Renal cortex interstitium (tissue), 15 donors: Measurements from ENCODE around the gene PRR29. TPM values are rescaled to one million over a fixed set of nuclear protein-coding genes. Genes with fewer than 3 reads are reported as not detected.

Source experiments
- DNase-seq, 11 donors: peaks; one replicate each; pipeline ENCODE4 v3.0.0-alpha.2; 2013; ENCODE audit warnings: low read depth in 9 of 11, low spot score in 4 of 11; ENCODE audit errors: extremely low read depth in 1 of 11
- long read RNA-seq, 16 experiments: transcript quantifications; one replicate each; lab custom pipeline, GENCODE V29; 2026
- polyA plus RNA-seq, 3 donors: library from polyadenylated mRNA; unstranded; fragments of 120-200 nt; gene quantifications; one replicate each; pipeline ENCODE4 v1.2.1, GENCODE V29; 2013; ENCODE audit not compliant: insufficient read length in 3 of 3

Gene PRR29
- 1 to 10 TPM; 2.7 to 4.1 (median 3.9) TPM for polyA plus RNA-seq
- long read RNA-seq, donor 1, partial matches to known transcripts, result 0 of 2 reads
- long read RNA-seq, donor 1, other reads (novel, unspliced or antisense), result 0 of 2 reads
- long read RNA-seq, donor 2, partial matches to known transcripts, result 0 of 12 reads
- long read RNA-seq, donor 2, other reads (novel, unspliced or antisense), result 11 of 12 reads
- long read RNA-seq, donor 3, partial matches to known transcripts, result 0 of 4 reads
- long read RNA-seq, donor 3, other reads (novel, unspliced or antisense), result 0 of 4 reads
- long read RNA-seq, donor 4, partial matches to known transcripts, result 7 of 31 reads
- long read RNA-seq, donor 4, other reads (novel, unspliced or antisense), result 23 of 31 reads
- long read RNA-seq, donor 5, result 0 reads
- long read RNA-seq, donor 6, partial matches to known transcripts, result 0 of 2 reads
- long read RNA-seq, donor 6, other reads (novel, unspliced or antisense), result 0 of 2 reads
- long read RNA-seq, donor 7, partial matches to known transcripts, result 12 of 42 reads
- long read RNA-seq, donor 7, other reads (novel, unspliced or antisense), result 27 of 42 reads
- long read RNA-seq, donor 8, result 0 reads
- long read RNA-seq, donor 9, partial matches to known transcripts, result 0 of 4 reads
- long read RNA-seq, donor 9, other reads (novel, unspliced or antisense), result 0 of 4 reads
- long read RNA-seq, donor 10, transcript PRR29-206 (1 exons, 1,637 nt), result major isoform, 8 of 8 reads
- long read RNA-seq, donor 10, partial matches to known transcripts, result 0 of 8 reads
- long read RNA-seq, donor 10, other reads (novel, unspliced or antisense), result 0 of 8 reads
- long read RNA-seq, donor 11, partial matches to known transcripts, result 0 of 2 reads
- long read RNA-seq, donor 11, other reads (novel, unspliced or antisense), result 0 of 2 reads
- long read RNA-seq, donor 12, partial matches to known transcripts, result 0 of 3 reads
- long read RNA-seq, donor 12, other reads (novel, unspliced or antisense), result 0 of 3 reads
- long read RNA-seq, donor 13, result 0 reads
- long read RNA-seq, donor 14, partial matches to known transcripts, result 0 of 2 reads
- long read RNA-seq, donor 14, other reads (novel, unspliced or antisense), result 0 of 2 reads
- long read RNA-seq, donor 15, partial matches to known transcripts, result 0 of 9 reads
- long read RNA-seq, donor 15, other reads (novel, unspliced or antisense), result 8 of 9 reads
- long read RNA-seq, donor 16, transcript PRR29-206 (1 exons, 1,637 nt), result major isoform, 10 of 10 reads
- long read RNA-seq, donor 16, partial matches to known transcripts, result 0 of 10 reads
- long read RNA-seq, donor 16, other reads (novel, unspliced or antisense), result 0 of 10 reads

GRCh38 chr17:63998050-63998720 lies at the start of gene PRR29:
PRR29 (plus strand) TSS chr17:63998351; CDS start chr17:63998365, 14 bp downstream.
- peak in 10 of 11 donors; percentile 47 to 82 (median 72) for DNase-seq

DNA sequence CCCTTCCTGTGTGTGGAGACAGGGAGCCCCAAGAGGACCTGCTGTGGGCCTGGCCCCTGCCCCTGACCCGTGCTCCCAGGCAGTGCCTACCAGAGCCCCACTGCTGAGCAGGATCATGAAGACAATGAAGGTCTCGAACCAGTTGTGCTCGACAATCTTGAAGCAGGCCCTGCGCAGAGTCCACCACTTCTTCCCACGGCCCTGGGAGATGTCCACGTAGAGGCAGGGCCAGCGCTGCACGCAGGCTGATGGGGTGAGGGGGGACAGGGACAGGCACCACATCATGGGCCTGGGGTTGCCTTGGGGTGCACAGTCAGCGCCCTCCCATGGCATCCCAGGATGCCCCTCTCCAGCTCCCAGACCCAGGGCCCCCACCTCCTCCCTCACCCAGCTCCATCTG lies 49.6 kb upstream of the PRR29 start:
- DNase-seq, result no peak

DNA sequence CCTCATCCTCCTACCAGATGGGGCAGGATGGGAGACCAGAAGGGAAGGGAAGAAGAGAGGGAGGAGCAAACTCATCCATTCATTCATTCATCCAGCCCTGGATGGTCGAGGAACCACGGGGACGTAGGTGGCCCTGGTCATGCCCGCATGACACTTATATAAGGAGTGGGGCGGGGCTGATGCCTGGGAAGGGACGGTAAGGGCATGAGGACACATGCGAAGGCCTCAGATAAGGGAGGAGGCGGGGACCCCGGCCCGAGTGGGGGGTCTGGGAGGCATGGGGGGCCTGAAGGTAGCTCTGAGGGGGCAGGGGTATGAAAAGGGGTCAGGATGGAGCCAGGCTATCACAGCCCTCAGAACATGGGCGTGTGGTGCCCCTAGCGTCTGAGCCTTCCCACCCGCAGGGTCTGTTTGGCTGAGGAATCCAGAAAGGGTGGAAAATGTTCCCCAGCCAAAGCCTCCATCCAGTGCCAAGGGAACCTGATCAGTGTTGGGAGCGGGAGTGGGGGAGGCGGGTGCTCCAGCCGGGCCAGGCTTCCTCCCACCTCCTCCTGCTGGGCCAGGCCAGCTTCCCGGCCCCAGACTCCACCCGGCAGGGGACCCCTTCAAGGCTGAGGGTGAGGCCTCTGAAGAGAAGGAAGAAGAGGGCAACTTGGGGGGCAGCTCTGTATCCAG lies 48.4 kb upstream of the PRR29 start:
- DNase-seq, result no peak

GRCh38 chr17:63950940-63951907 lies 46.9 kb upstream of the PRR29 start:
- peak in 1 of 11 donors; percentile 33 for DNase-seq

GRCh38 chr17:63954402-63955063 lies 43.6 kb upstream of the PRR29 start:
- DNase-seq, result no peak

DNA sequence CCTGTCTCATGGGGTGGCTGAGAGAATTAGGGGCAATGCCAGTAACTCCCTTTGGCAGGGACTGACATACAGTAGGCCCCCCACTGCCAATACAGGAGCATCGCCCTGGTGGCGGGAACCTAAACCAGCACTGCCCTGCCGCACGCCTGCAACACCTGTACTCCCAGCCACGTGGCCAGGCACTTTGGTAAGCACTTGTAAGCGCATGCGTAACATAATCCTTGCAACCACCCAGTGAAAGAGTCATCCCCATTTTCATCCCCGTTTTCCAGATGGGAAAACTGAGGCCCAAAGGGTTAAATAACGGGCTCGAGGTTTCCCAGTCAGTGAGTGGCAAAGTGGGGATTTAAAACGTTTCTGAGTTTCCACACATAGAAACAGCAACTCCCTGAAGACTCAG lies 42.9 kb upstream of the PRR29 start:
- DNase-seq, result no peak

GRCh38 chr17:63955791-63956190 lies 42.4 kb upstream of the PRR29 start:
- DNase-seq, result no peak

- DNase-seq, result no peak
Observed at GRCh38 chr17:63956296-63956920, 41.7 kb upstream of the PRR29 start.

- no peak for DNase-seq
Observed at GRCh38 chr17:63960006-63960405, 38.1 kb upstream of the PRR29 start.

DNA sequence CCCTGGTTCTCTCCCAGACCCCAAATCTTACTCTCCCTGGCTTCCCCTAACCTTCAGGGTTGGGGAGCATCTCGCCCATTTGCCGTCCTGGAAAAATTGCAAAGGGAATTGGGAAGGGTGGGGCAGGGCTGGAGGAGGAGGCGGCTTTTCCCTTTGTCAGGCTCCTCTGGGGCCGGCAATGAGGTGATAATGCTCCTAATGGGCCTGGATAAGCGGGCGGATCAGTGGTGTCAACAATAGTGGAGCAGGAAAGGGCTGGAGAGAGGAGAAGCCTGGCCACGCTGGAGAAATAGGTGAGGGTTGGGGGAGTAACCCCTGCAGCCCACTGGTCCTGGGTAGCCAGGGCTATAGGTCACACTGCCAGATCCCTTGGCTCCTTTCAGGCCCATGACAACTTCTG lies 37.7 kb upstream of the PRR29 start:
- DNase-seq, result no peak

- DNase-seq, result peak in 3 of 11 donors; percentile 33 to 43 (median 33)
Observed at GRCh38 chr17:63961355-63962212, 36.6 kb upstream of the PRR29 start.

- DNase-seq, result no peak
Observed at GRCh38 chr17:63962298-63962744, 35.8 kb upstream of the PRR29 start.

DNA sequence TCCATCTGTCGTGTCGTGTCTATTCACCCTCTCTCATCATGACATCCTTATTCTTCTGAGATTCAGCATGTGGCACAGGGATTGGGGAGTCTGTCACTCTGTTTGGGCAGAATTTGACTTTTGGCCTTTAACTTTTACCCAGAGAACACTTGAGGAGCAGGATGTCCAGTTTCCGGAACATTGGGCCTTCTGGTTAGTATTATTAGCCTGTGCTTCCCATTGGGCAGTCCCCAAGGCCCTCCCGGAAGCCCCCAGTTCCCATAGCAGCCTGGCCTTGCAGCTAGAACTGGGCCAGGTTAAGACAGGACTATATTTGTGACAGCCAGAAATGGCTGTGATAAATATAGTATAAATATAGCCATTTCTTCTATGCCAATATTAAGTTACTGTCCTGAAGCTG lies 35.0 kb upstream of the PRR29 start:
- DNase-seq, result no peak

- no peak for DNase-seq
Observed at GRCh38 chr17:63966646-63967264, 31.4 kb upstream of the PRR29 start.

DNA sequence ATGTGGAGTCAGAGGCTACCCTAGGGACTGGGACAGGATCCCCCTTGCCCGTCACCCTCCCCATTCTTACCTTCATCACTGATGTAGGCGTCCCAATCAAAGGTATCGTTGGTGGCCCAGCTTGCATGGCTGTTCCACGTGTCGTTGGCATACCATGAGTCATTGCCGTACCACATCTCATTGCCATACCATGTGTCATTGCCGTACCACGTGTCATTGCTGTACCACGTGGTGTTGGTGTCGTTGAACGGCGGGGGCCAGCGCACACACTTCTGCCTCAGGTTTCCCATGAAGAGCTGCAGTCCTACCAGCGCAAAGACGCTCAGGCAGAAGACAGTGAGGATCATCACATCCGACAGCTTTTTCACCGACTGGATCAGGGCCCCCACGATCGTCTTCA lies 30.2 kb upstream of the PRR29 start:
- no peak for DNase-seq
